Upper lobe of right lung (tissue), 1 donor: ENCODE results near the gene PLEKHA3. TPM values are rescaled to one million over a fixed set of nuclear protein-coding genes. Genes with fewer than 3 reads are reported as not detected.

ENCODE experiments used
- ATAC-seq: fragments of 200-7000 bp; cut with Tn5 transposase; one replicate; pipeline ENCODE4 v1.9.1; 2020; ENCODE audit warnings: mild to moderate bottlenecking, moderate library complexity
- DNase-seq: peaks from one replicate; pipeline ENCODE4 v3.0.0-alpha.2; 2020
- H3K27ac ChIP-seq: fragments of 200-600 bp; one replicate; pipeline ENCODE4 v1.8.0; 2022
- H3K27me3 ChIP-seq: fragments of 200-600 bp; one replicate; pipeline ENCODE4 v1.8.0; 2022; ENCODE audit warnings: mild to moderate bottlenecking
- H3K36me3 ChIP-seq: fragments of 200-600 bp; one replicate; pipeline ENCODE4 v1.8.0; 2022
- H3K4me1 ChIP-seq: fragments of 200-600 bp; one replicate; pipeline ENCODE4 v1.8.0; 2022
- H3K4me3 ChIP-seq: fragments of 200-600 bp; one replicate; pipeline ENCODE4 v1.8.0; 2022; ENCODE audit warnings: mild to moderate bottlenecking
- H3K9me3 ChIP-seq: fragments of 200-600 bp; one replicate; pipeline ENCODE4 v1.8.0; 2022
- intact Hi-C: fragments of 100-400 bp; cut with DNase I; formaldehyde crosslinking; loops from one replicate; pipeline ENCODE4 v1.11.0; 2022
- total RNA-seq: library from RNA; stranded (reverse); fragmentation: NEBNext Ultra II Directional; extraction: Animal tissue kit (Norgen Biotek cat#: 25700); gene quantifications from one replicate; pipeline ENCODE4 v1.2.1, GENCODE V29; 2021
- TF ChIP-seq, protein P1 (sequence below): fragments of 200-600 bp; IDR thresholded peaks from one replicate; pipeline ENCODE4 v1.8.0; 2022; ENCODE audit warnings: antibody characterized with exemption
- donor health status: DM: no; HTN: yes; CAD: no; lungs with severe emphysema.

Gene PLEKHA3
- total RNA-seq, 1 donor from 2014 or later = 36.6 TPM

DNA sequence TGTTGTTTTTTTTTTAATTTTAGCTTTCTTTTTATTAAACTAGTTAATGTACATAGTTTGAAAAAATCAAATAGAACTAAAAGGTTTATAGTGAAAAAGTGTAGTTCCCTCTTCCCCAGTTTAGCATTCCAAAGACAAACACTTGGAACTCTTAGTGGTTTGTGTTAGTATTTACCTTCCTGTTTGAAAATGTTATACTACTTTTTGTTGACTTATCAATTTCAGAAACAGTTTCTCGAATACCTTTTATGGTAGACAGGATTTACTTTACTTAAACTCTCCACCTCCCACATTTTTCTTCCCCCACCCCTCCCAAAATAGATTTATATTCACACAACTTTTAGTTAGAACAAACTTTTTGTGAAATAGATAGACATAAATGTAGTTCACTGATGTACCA, 26.7 kb downstream of the PLEKHA3 start:
- no peaks in the 10 kb centered on the region for H3K9me3 ChIP-seq
- ATAC-seq = no peak
- H3K4me1 ChIP-seq = peaks cover 6% of the 10 kb centered on the region
- no peak overlapping the region for H3K4me3 ChIP-seq
- no peaks in the 10 kb centered on the region for H3K27me3 ChIP-seq
- H3K36me3 ChIP-seq = peaks cover 56% of the 10 kb centered on the region
- TF ChIP-seq, protein P1, sequence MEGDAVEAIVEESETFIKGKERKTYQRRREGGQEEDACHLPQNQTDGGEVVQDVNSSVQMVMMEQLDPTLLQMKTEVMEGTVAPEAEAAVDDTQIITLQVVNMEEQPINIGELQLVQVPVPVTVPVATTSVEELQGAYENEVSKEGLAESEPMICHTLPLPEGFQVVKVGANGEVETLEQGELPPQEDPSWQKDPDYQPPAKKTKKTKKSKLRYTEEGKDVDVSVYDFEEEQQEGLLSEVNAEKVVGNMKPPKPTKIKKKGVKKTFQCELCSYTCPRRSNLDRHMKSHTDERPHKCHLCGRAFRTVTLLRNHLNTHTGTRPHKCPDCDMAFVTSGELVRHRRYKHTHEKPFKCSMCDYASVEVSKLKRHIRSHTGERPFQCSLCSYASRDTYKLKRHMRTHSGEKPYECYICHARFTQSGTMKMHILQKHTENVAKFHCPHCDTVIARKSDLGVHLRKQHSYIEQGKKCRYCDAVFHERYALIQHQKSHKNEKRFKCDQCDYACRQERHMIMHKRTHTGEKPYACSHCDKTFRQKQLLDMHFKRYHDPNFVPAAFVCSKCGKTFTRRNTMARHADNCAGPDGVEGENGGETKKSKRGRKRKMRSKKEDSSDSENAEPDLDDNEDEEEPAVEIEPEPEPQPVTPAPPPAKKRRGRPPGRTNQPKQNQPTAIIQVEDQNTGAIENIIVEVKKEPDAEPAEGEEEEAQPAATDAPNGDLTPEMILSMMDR = no peak
- DNase-seq = no peak
- intact Hi-C loops = no loop called here
- H3K27ac ChIP-seq = no peak overlapping the region

DNA sequence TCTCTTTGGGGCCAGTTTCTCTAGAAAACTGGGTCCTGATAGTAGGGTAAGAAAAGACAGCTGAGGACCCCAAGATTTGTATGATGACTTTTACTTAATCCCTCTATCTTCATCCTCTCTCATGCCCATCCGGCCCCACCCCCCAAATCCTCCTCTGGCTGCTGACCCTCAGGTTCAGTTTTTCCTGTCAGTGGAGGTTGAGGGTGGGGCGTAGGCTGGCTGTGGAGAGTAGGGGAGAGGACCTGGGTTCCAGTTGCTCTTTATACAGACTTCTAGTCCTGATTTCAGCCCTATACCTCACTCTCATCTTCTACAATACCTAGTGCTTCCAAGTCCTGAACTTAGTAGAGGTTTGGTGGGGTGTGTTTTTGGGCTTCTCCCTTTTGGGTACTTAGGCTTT, 28.4 kb downstream of the PLEKHA3 start:
- Histone ChIP-seq H3K27me3 (no peaks in the 10 kb centered on the region), H3K9me3 (no peaks in the 10 kb centered on the region), H3K4me1 (peaks cover 6% of the 10 kb centered on the region), H3K36me3 (peaks cover 39% of the 10 kb centered on the region), H3K27ac (no peak overlapping the region), H3K4me3 (no peak overlapping the region)
- intact Hi-C loops = no loop called here
- ATAC-seq (no peak), DNase-seq (no peak)
- TF ChIP-seq, protein P1 = no peak

DNA sequence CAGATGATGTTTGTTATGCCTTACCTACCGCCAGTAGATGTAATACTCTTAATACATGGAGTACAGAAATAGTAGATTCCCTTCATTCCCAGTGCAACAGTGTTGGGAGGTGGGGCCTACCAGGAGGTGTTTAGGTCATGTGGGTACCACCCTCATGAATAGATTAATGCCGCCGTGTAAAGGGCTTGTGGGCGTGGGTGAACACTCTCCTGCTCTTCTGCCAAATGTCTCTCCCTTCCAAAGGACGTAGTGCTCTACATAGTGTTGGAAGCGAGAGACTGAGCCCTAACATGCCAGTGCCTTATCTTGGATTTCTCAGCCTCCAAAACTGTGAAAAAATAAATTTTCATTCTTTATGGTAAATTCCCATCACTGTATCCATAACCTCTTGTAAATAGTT, 30.1 kb downstream of the PLEKHA3 start:
- Histone ChIP-seq H3K27me3 (no peaks in the 10 kb centered on the region), H3K4me1 (peaks cover 6% of the 10 kb centered on the region), H3K27ac (no peak overlapping the region), H3K36me3 (peaks cover 22% of the 10 kb centered on the region), H3K9me3 (no peaks in the 10 kb centered on the region), H3K4me3 (no peak overlapping the region)
- intact Hi-C loops = no loop called here
- ATAC-seq (no peak), DNase-seq (no peak)
- TF ChIP-seq, protein P1 = no peak

DNA sequence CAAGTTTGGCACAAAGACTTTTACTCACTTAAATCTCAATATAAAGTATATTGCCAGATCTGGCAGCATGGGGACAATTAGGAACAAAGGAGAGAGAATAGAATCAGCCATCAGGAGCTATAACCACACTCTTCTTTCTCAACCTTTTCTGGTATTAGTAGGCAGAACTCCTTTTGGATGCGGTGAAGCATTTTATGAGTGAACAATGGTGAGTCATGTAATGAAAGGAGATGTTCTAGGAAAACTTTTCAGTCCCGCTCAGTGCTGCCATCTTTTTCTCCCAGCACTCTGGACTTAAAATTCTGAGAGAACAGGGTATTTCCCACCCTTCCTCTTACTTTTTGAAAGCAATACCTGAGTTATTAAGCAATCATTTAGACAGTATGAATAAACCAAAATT, 32.2 kb downstream of the PLEKHA3 start:
- DNase-seq = no peak
- Histone ChIP-seq H3K27ac (no peak overlapping the region), H3K4me1 (no peaks in the 10 kb centered on the region), H3K27me3 (no peaks in the 10 kb centered on the region), H3K4me3 (no peak overlapping the region), H3K36me3 (peaks cover 12% of the 10 kb centered on the region), H3K9me3 (no peaks in the 10 kb centered on the region)
- TF ChIP-seq, protein P1 = no peak
- intact Hi-C loops = no loop called here
- no peak for ATAC-seq

DNA sequence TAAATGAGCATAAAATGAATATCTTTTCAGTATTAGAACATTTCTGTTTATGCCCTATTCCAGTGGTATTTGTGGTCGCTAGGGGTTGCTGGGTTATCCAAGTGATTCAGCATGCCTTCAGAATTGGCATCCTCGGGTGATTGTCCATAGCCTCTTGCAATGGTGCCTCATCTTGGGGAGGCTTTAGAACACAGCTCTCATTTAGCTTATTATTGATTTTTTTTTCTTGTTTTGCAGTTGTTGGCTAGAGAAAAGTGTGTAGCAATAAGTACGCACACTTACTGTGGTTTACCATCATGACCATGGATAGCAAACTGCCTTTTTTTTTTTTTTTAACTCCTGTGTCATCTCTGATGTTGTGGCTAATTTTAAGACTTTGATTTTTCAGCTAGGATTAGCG, 33.6 kb downstream of the PLEKHA3 start:
- DNase-seq = no peak
- intact Hi-C loops = no loop called here
- TF ChIP-seq, protein P1 = no peak
- H3K4me3 ChIP-seq = no peak overlapping the region
- H3K27ac ChIP-seq = no peak overlapping the region
- no peaks in the 10 kb centered on the region for H3K27me3 ChIP-seq
- no peaks in the 10 kb centered on the region for H3K9me3 ChIP-seq
- ATAC-seq = no peak
- peaks cover 16% of the 10 kb centered on the region for H3K36me3 ChIP-seq
- H3K4me1 ChIP-seq = no peaks in the 10 kb centered on the region

DNA sequence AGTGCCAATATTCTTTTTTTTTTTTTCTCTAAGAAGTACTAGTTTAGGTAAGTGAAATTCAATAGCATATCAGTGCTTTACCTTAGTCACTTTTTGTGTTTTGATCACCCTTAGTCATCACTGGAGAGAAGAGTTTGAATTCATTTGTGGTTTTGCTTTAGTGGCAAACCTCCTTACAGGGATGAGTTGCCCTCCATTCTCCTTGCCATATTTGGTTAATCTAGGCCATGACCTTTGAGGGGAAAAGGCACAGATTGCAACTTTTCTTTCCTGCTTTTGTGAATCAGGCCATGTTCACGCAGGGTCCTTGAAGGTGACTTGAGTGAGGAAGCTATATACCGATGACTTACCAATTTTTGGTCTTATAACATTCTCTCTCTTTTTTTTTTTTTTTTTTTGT, 34.4 kb downstream of the PLEKHA3 start:
- Histone ChIP-seq H3K27me3 (no peaks in the 10 kb centered on the region), H3K4me1 (no peaks in the 10 kb centered on the region), H3K36me3 (peaks cover 11% of the 10 kb centered on the region), H3K4me3 (no peak overlapping the region), H3K9me3 (no peaks in the 10 kb centered on the region), H3K27ac (no peak overlapping the region)
- intact Hi-C loops = no loop called here
- no peak for DNase-seq
- ATAC-seq = no peak
- TF ChIP-seq, protein P1 = no peak
